B cell (primary cell): ENCODE measurements around the gene GHRL. TPM values are rescaled to one million over a fixed set of nuclear protein-coding genes. Genes with fewer than 3 reads are reported as not detected.

Source experiments
- ATAC-seq: fragments of 200-7000 bp; cut with Tn5 transposase; one replicate; pipeline ENCODE4 v1.10.0; 2021; ENCODE audit warnings: low read depth, mild to moderate bottlenecking, moderate number of reproducible peaks, moderate library complexity
- CTCF ChIA-PET: fragments of 350-600 bp; sonication (Branson Sonifier 250); formaldehyde crosslinking; loops from one replicate; lab custom pipeline; 2021; ENCODE audit warnings: antibody characterized with exemption, inconsistent platforms; lab: Charles Lee
- POLR2A ChIA-PET: fragments of 350-600 bp; sonication (Branson Sonifier 250); formaldehyde crosslinking; loops from one replicate; lab custom pipeline; 2021; ENCODE audit warnings: antibody characterized with exemption; lab: Charles Lee
- DNase-seq: peaks from one replicate; pipeline ENCODE4 v3.0.0; 2013
- H2AFZ ChIP-seq: 2 replicates; pipeline ENCODE4 v1.6.1; 2012; ENCODE audit warnings: mild to moderate bottlenecking, low read depth, low read length; ENCODE audit not compliant: insufficient read depth, poor library complexity, severe bottlenecking
- H3K27ac ChIP-seq, 2 donors: 1 replicate in 1 of 2; 2 replicates in 1 of 2; pipeline ENCODE4 v1.5.1; 2012 to 2013; ENCODE audit warnings: low read length in 2 of 2, mild to moderate bottlenecking in 2 of 2, moderate library complexity in 1 of 2
- H3K27me3 ChIP-seq, 4 experiments: fragments of 200-600 bp in 1 of 4; sonication (generic) in 1 of 4; replicated peaks in 1 of 4; 1 replicate in 2 of 4; 2 replicates in 2 of 4; pipeline versions ENCODE4 v1.6.1 to v1.7.0; 2013 to 2016; ENCODE audit warnings: low read length in 3 of 4, mild to moderate bottlenecking in 2 of 4, mixed read lengths in 1 of 4, moderate library complexity in 1 of 4; ENCODE audit not compliant: insufficient read depth in 4 of 4, control insufficient read depth in 3 of 4; ENCODE audit errors: control extremely low read depth in 1 of 4
- H3K36me3 ChIP-seq, 2 experiments: replicated peaks in 1 of 2; 1 replicate in 1 of 2; 2 replicates in 1 of 2; pipeline versions ENCODE4 v1.6.1 to v1.7.1; 2013; ENCODE audit warnings: low read length in 1 of 2; ENCODE audit not compliant: insufficient read depth in 2 of 2, control insufficient read depth in 1 of 2; ENCODE audit errors: control extremely low read depth in 1 of 2, extremely low read depth in 1 of 2
- H3K4me1 ChIP-seq, 2 donors: fragments of 200-600 bp in 1 of 2; sonication (generic) in 1 of 2; 1 replicate in 1 of 2; 2 replicates in 1 of 2; pipeline versions ENCODE4 v1.5.1 to v1.6.1; 2013 to 2017; ENCODE audit warnings: low read length in 2 of 2; ENCODE audit not compliant: control insufficient read depth in 2 of 2, insufficient read depth in 2 of 2
- H3K4me2 ChIP-seq: replicated peaks from 2 replicates; pipeline ENCODE3; 2012; ENCODE audit warnings: mild to moderate bottlenecking, low read depth, low read length; ENCODE audit not compliant: poor library complexity, severe bottlenecking
- H3K4me3 ChIP-seq, 5 experiments: fragments of 200-600 bp in 1 of 5; sonication (generic) in 1 of 5; 1 replicate in 3 of 5; 2 replicates in 2 of 5; pipeline versions ENCODE4 v1.5.1 to v1.7.0; 2011 to 2016; ENCODE audit warnings: low read length in 4 of 5, mild to moderate bottlenecking in 4 of 5, low read depth in 2 of 5, control low read depth in 1 of 5, moderate library complexity in 1 of 5; ENCODE audit not compliant: insufficient read depth in 1 of 5; ENCODE audit errors: control extremely low read depth in 1 of 5, extremely low read depth in 1 of 5
- H3K79me2 ChIP-seq: fragments of 200-600 bp; sonication (generic); one replicate; pipeline ENCODE4 v1.6.0; 2016; ENCODE audit warnings: low read length; ENCODE audit not compliant: control insufficient read depth, insufficient read depth
- H3K9ac ChIP-seq: fragments of 200-600 bp; sonication (generic); 2 replicates; pipeline ENCODE4 v1.6.1; 2017; ENCODE audit warnings: mild to moderate bottlenecking, low read length, moderate library complexity
- H3K9me3 ChIP-seq, 3 donors: one replicate each; pipeline versions ENCODE4 v1.6.1 to v1.7.1; 2013; ENCODE audit warnings: low read length in 2 of 3; ENCODE audit not compliant: control insufficient read depth in 2 of 3, insufficient read depth in 1 of 3; ENCODE audit errors: control extremely low read depth in 1 of 3
- H4K20me1 ChIP-seq: 2 replicates; pipeline ENCODE4 v1.6.0; 2012; ENCODE audit warnings: mild to moderate bottlenecking, low read length; ENCODE audit not compliant: insufficient read depth, control insufficient read depth, poor library complexity, severe bottlenecking
- H3K27ac Mint-ChIP-seq: one replicate; pipeline ENCODE4 v1.8.0; 2021; ENCODE audit warnings: mixed read lengths
- H3K27me3 Mint-ChIP-seq: one replicate; pipeline ENCODE4 v1.8.0; 2021; ENCODE audit warnings: mixed read lengths
- H3K4me1 Mint-ChIP-seq: one replicate; pipeline ENCODE4 v1.8.0; 2021; ENCODE audit warnings: mixed read lengths
- H3K4me3 Mint-ChIP-seq: one replicate; pipeline ENCODE4 v1.8.0; 2021; ENCODE audit warnings: mixed read lengths
- H3K9me3 Mint-ChIP-seq: one replicate; pipeline ENCODE4 v1.8.0; 2022; ENCODE audit warnings: mixed read lengths; ENCODE audit not compliant: insufficient read depth
- EZH2 ChIP-seq: IDR thresholded peaks from 2 replicates; pipeline ENCODE4 v1.6.1; 2012; ENCODE audit warnings: borderline replicate concordance, low read depth, mild to moderate bottlenecking, moderate library complexity, low read length; ENCODE audit not compliant: insufficient read depth, poor library complexity, severe bottlenecking
- WGBS: methylation state at CpG from one replicate; pipeline ENCODE4 v1.1.5; 2013; ENCODE audit warnings: missing lambda C conversion rate; ENCODE audit not compliant: insufficient coverage; 5-methylcytosine and 5-hydroxymethylcytosine counted together
- intact Hi-C: fragments of 100-400 bp; cut with micrococcal nuclease; formaldehyde crosslinking; loops from one replicate; pipeline ENCODE4 v1.10.0; 2022
- polyA plus RNA-seq: library from polyadenylated mRNA; depleted of rRNA; stranded (reverse); fragments of >200 nt; gene quantifications from 2 replicates; pipeline ENCODE4 v1.2.3, GENCODE V29; 2012
- total RNA-seq, 2 donors: library from RNA; stranded (reverse); fragments of 120-200 nt in 1 of 2; gene quantifications; 1 replicate in 1 of 2; 2 replicates in 1 of 2; pipeline versions ENCODE4 v1.2.3 to v1.2.4, GENCODE V29; 2013 to 2022
- TF ChIP-seq, protein P1 (sequence below): fragments of 200-600 bp; IDR thresholded peaks from one replicate; pipeline ENCODE4 v1.8.0; 2022; ENCODE audit warnings: antibody characterized with exemption, mild to moderate bottlenecking

The GHRL gene
- total and polyA plus RNA-seq, 2 donors (not counting 1 experiment from before 2014, with no cell fraction given), result 2.8 to 3.0 TPM

GRCh38 chr3:10278501-10278900 is 14.2 kb downstream of the GHRL start:
- POLR2A ChIA-PET, result no interaction called here
- no peaks in the 10 kb centered on the region for H3K27me3 Mint-ChIP-seq
- H3K4me1 Mint-ChIP-seq, result peaks cover 13% of the 10 kb centered on the region
- H2AFZ ChIP-seq, result no peak overlapping the region
- ATAC-seq (no peak), DNase-seq (no peak)
- intact Hi-C loops, result no loop called here
- no peaks in the 10 kb centered on the region for H3K9me3 Mint-ChIP-seq
- TF ChIP-seq, protein P1, sequence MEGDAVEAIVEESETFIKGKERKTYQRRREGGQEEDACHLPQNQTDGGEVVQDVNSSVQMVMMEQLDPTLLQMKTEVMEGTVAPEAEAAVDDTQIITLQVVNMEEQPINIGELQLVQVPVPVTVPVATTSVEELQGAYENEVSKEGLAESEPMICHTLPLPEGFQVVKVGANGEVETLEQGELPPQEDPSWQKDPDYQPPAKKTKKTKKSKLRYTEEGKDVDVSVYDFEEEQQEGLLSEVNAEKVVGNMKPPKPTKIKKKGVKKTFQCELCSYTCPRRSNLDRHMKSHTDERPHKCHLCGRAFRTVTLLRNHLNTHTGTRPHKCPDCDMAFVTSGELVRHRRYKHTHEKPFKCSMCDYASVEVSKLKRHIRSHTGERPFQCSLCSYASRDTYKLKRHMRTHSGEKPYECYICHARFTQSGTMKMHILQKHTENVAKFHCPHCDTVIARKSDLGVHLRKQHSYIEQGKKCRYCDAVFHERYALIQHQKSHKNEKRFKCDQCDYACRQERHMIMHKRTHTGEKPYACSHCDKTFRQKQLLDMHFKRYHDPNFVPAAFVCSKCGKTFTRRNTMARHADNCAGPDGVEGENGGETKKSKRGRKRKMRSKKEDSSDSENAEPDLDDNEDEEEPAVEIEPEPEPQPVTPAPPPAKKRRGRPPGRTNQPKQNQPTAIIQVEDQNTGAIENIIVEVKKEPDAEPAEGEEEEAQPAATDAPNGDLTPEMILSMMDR, result no peak
- no peak for TF ChIP-seq EZH2
- H3K4me2 ChIP-seq, result no peak overlapping the region
- CTCF ChIA-PET, result no interaction called here
- no CpG with 5 or more reads among the region's 1 CpG for WGBS
- H3K79me2 ChIP-seq, result peaks cover 24% of the 10 kb centered on the region
- peaks cover 37% of the 10 kb centered on the region for H4K20me1 ChIP-seq
- no peak overlapping the region for H3K9ac ChIP-seq
- H3K9me3 ChIP-seq, result no peaks in the 10 kb centered on the region
- H3K4me1 ChIP-seq, result peaks cover 11% of the 10 kb centered on the region in 2 donors
- no peak overlapping the region for H3K27ac Mint-ChIP-seq
- H3K27me3 ChIP-seq, result no peaks in the 10 kb centered on the region
- no peak overlapping the region for H3K4me3 Mint-ChIP-seq
- H3K36me3 ChIP-seq, result peaks cover 0 to 62% of the 10 kb centered on the region in 2 experiments
- no peak overlapping the region for H3K27ac ChIP-seq
- no peak overlapping the region for H3K4me3 ChIP-seq

GRCh38 chr3:10277115-10277625 is 15.6 kb downstream of the GHRL start:
- Histone ChIP-seq H3K36me3 (peaks cover 2 to 64% of the 10 kb centered on the region in 2 experiments), H3K27ac (no peak overlapping the region), H3K9ac (no peak overlapping the region), H3K79me2 (peaks cover 38% of the 10 kb centered on the region), H3K9me3 (no peaks in the 10 kb centered on the region), H3K4me3 (no peak overlapping the region), H2AFZ (no peak overlapping the region), H3K4me1 (peaks cover 19% of the 10 kb centered on the region in 2 donors), H3K4me2 (no peak overlapping the region), H4K20me1 (peaks cover 48% of the 10 kb centered on the region), H3K27me3 (no peaks in the 10 kb centered on the region)
- no peaks in the 10 kb centered on the region for H3K9me3 Mint-ChIP-seq
- peaks cover 20% of the 10 kb centered on the region for H3K4me1 Mint-ChIP-seq
- no peaks in the 10 kb centered on the region for H3K27me3 Mint-ChIP-seq
- DNase-seq (no peak), ATAC-seq (no peak)
- ChIA-PET POLR2A (no interaction called here), CTCF (no interaction called here)
- H3K27ac Mint-ChIP-seq, result peak overlapping the region; percentile 26
- no peak for TF ChIP-seq EZH2
- TF ChIP-seq, protein P1, result no peak
- no peak overlapping the region for H3K4me3 Mint-ChIP-seq
- intact Hi-C loops, result no loop called here
- WGBS, result 85% methylated on average over 3 of the region's 3 CpGs
